HG02623 (cell line): ENCODE results near the gene GRM5.
"Not testable (repeated sequence)": the region's sequence is repeated elsewhere in the genome, so short reads cannot be mapped to it uniquely, and the experiment has no call there.

Experiments
- ATAC-seq: cut with Tn5 transposase; IDR thresholded peaks from one replicate; pipeline ENCODE4 v1.9.1; 2021; ENCODE audit warnings: moderate library complexity; ENCODE audit not compliant: unreplicated experiment

GRM5 gene

GRCh38 chr11:88544656-88545280 lies 521.0 kb downstream of the GRM5 start:
- ATAC-seq: peak; percentile 4

GRCh38 chr11:88543902-88544655 lies 521.7 kb downstream of the GRM5 start:
- peak; percentile 100 for ATAC-seq

GRCh38 chr11:88541006-88541405 lies 524.8 kb downstream of the GRM5 start:
- ATAC-seq: no peak

- no peak for ATAC-seq
These were observed 527.7 kb downstream of the GRM5 start for GRCh38 chr11:88538098-88538497.

GRCh38 chr11:88537613-88538012 lies 528.2 kb downstream of the GRM5 start:
- no peak for ATAC-seq

- ATAC-seq: no peak
These were observed 529.0 kb downstream of the GRM5 start for GRCh38 chr11:88536616-88537265.

- ATAC-seq: peak; percentile 80
These were observed 529.8 kb downstream of the GRM5 start for GRCh38 chr11:88535916-88536547.

- ATAC-seq: no peak
These were observed 530.5 kb downstream of the GRM5 start for GRCh38 chr11:88535266-88535665.

- not testable (repeated sequence) for ATAC-seq
These were observed 531.1 kb downstream of the GRM5 start for GRCh38 chr11:88534706-88535105.

GRCh38 chr11:88534185-88534584 lies 531.6 kb downstream of the GRM5 start:
- ATAC-seq: no peak

- no peak for ATAC-seq
These were observed 532.8 kb downstream of the GRM5 start for GRCh38 chr11:88533001-88533400.

GRCh38 chr11:88531831-88532230 lies 534.0 kb downstream of the GRM5 start:
- no peak for ATAC-seq

- no peak for ATAC-seq
These were observed 536.4 kb downstream of the GRM5 start for GRCh38 chr11:88529426-88529825.

GRCh38 chr11:88523386-88524071 lies 542.3 kb downstream of the GRM5 start:
- no peak for ATAC-seq

- no peak for ATAC-seq
These were observed 543.0 kb downstream of the GRM5 start for GRCh38 chr11:88522624-88523385.

GRCh38 chr11:88521799-88522201 lies 544.0 kb downstream of the GRM5 start:
- no peak for ATAC-seq

GRCh38 chr11:88521399-88521798 lies 544.4 kb downstream of the GRM5 start:
- no peak for ATAC-seq

- no peak for ATAC-seq
These were observed 545.4 kb downstream of the GRM5 start for GRCh38 chr11:88520391-88520790.

GRCh38 chr11:88515002-88515401 lies 550.8 kb downstream of the GRM5 start:
- ATAC-seq: no peak

GRCh38 chr11:88511006-88511405 lies 554.8 kb downstream of the GRM5 start:
- ATAC-seq: no peak
